ENCODE data around the gene NEIL3. TPM values are rescaled to one million over a fixed set of nuclear protein-coding genes. Genes with fewer than 3 reads are reported as not detected.

The NEIL3 gene
- total and polyA plus RNA-seq, 10 donors, result 0.30 to 3.3 (median 1.8) TPM

- intact Hi-C loops (cut with DNase I; ENCODE audit: low total_unique reads), result no loop called here
- H3K4me3 ChIP-seq, result no peak overlapping the region
- H3K27ac ChIP-seq, result no peak overlapping the region
- H3K9me3 ChIP-seq, result no peaks in the 10 kb centered on the region
- H3K36me3 ChIP-seq, result no peaks in the 10 kb centered on the region
- no peak for TF ChIP-seq POLR2A (IDR thresholded peaks at IDR 0.05)
- TF ChIP-seq POLR2AphosphoS5 (IDR thresholded peaks at IDR 0.05), result no peak
- no peak for TF ChIP-seq CTCF (IDR thresholded peaks at IDR 0.05 in 8 of 11, conservative IDR thresholded peaks at IDR 0.05 in 3 of 11)
- no peaks in the 10 kb centered on the region for H3K4me1 ChIP-seq
- no peak for DNase-seq
- WGBS, 5 donors, result 56 to 71% (median 67%) methylated on average over 5 of the region's 5 CpGs
- H3K27me3 ChIP-seq (replicated peaks in 1 of 7), result no peaks in the 10 kb centered on the region
These were observed 76.7 kb downstream of the NEIL3 start for GRCh38 chr4:177386278-177386815.

- Histone ChIP-seq H3K27me3 (replicated peaks in 1 of 7) (peaks cover 0 to 7% (median 0%) of the 10 kb centered on the region in 7 donors), H3K9me3 (no peaks in the 10 kb centered on the region), H3K36me3 (no peaks in the 10 kb centered on the region), H3K27ac (no peak overlapping the region), H3K4me3 (no peak overlapping the region), H3K4me1 (no peaks in the 10 kb centered on the region)
- no peak for DNase-seq
- intact Hi-C loops (cut with DNase I; ENCODE audit: low total_unique reads), result no loop called here
- TF ChIP-seq POLR2AphosphoS5 (IDR thresholded peaks at IDR 0.05) (no peak), POLR2A (IDR thresholded peaks at IDR 0.05) (no peak), CTCF (IDR thresholded peaks at IDR 0.05 in 8 of 11, conservative IDR thresholded peaks at IDR 0.05 in 3 of 11) (no peak)
- 63 to 80% (median 71%) methylated on average over 3 of the region's 3 CpGs for WGBS, 5 donors
These were observed 81.6 kb downstream of the NEIL3 start for GRCh38 chr4:177391287-177391686.

GRCh38 chr4:177391953-177392352, 82.3 kb downstream of the NEIL3 start:
- WGBS, 5 donors, result 71 to 77% (median 73%) methylated on average over 6 of the region's 6 CpGs
- intact Hi-C loops (cut with DNase I; ENCODE audit: low total_unique reads), result no loop called here
- H3K9me3 ChIP-seq, result no peaks in the 10 kb centered on the region
- no peaks in the 10 kb centered on the region for H3K4me1 ChIP-seq
- DNase-seq, result no peak
- H3K27me3 ChIP-seq (replicated peaks in 1 of 7), result peaks cover 0 to 7% (median 0%) of the 10 kb centered on the region in 7 donors
- no peak overlapping the region for H3K4me3 ChIP-seq
- H3K36me3 ChIP-seq, result no peaks in the 10 kb centered on the region
- H3K27ac ChIP-seq, result no peak overlapping the region
- TF ChIP-seq POLR2AphosphoS5 (IDR thresholded peaks at IDR 0.05), result no peak
- TF ChIP-seq CTCF (IDR thresholded peaks at IDR 0.05 in 8 of 11, conservative IDR thresholded peaks at IDR 0.05 in 3 of 11), result no peak
- no peak for TF ChIP-seq POLR2A (IDR thresholded peaks at IDR 0.05)

- Histone ChIP-seq H3K27me3 (replicated peaks in 1 of 7) (peaks cover 0 to 7% (median 0%) of the 10 kb centered on the region in 7 donors), H3K27ac (no peak overlapping the region), H3K4me1 (no peaks in the 10 kb centered on the region), H3K36me3 (no peaks in the 10 kb centered on the region), H3K9me3 (no peaks in the 10 kb centered on the region), H3K4me3 (no peak overlapping the region)
- TF ChIP-seq POLR2A (IDR thresholded peaks at IDR 0.05) (no peak), POLR2AphosphoS5 (IDR thresholded peaks at IDR 0.05) (no peak), CTCF (IDR thresholded peaks at IDR 0.05 in 8 of 11, conservative IDR thresholded peaks at IDR 0.05 in 3 of 11) (no peak)
- intact Hi-C loops (cut with DNase I; ENCODE audit: low total_unique reads), result no loop called here
- WGBS, 5 donors, result 36 to 54% (median 44%) methylated on average over 8 of the region's 8 CpGs
- no peak for DNase-seq
These were observed 83.6 kb downstream of the NEIL3 start for GRCh38 chr4:177393236-177393635.
